Lower leg skin (tissue), 3 donors: ENCODE measurements around the gene ATP5F1D.
"Not testable (repeated sequence)": the region's sequence is repeated elsewhere in the genome, so short reads cannot be mapped to it uniquely, and the experiment has no call there.

ENCODE experiments used
- CTCF ChIP-seq, 3 donors: fragments of 450-650 bp; IDR thresholded peaks; one replicate each; pipeline ENCODE4 v1.5.1; 2016; ENCODE audit warnings: antibody characterized with exemption in 3 of 3, mild to moderate bottlenecking in 3 of 3, moderate library complexity in 2 of 3
- POLR2A ChIP-seq, 2 donors: fragments of 450-650 bp; IDR thresholded peaks; one replicate each; pipeline ENCODE4 v1.6.1; 2016 to 2017; ENCODE audit warnings: antibody characterized with exemption in 2 of 2, mild to moderate bottlenecking in 1 of 2, moderate library complexity in 1 of 2

GRCh38 chr19:1246265-1247087 is 4.9 kb downstream of the ATP5F1D start:
- not testable (repeated sequence) for TF ChIP-seq CTCF, POLR2A (IDR thresholded peaks at IDR 0.05)
